ENCODE data around the gene TNS3. TPM values are rescaled to one million over a fixed set of nuclear protein-coding genes. Genes with fewer than 3 reads are reported as not detected.
A peak's percentile ranks its signal among the peaks of the same experiment; 100 is the strongest.

Gene TNS3
- total and polyA plus RNA-seq, 2 of the 13 experiments (the other 11 are each of a cell fraction or from before 2014, with no cell fraction given), result 52.9 to 55.7 TPM

DNA sequence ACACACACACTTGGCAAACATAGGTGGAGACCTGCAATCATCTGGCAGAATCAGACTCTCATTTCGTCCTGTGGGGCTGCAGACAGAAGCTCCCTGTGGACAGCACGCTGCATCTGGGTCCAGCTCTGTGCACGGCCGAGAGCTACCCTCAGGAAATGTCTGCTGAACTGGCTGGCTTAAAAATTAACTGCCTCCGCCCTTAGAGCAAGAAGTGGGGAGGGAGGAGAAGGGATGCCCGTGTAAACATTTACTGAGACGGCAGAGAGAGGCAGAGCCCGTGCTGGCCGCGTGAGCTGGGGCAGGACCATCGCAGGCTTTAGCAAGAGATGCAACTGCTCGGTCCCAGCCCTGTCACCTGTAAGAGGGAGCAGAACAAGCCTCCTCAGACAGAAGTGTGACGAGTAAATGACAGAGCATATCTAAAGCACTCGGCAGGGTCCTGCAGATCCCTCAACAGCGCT lies 81.8 kb downstream of the TNS3 start (continued):
- TF ChIP-seq ZNF558 (CRISPR knock-in tag; IDR thresholded peaks at IDR 0.05; ENCODE audit: borderline replicate concordance) (no peak), KDM4B (CRISPR knock-in tag; IDR thresholded peaks at IDR 0.05) (no peak), CREB1 (IDR thresholded peaks at IDR 0.05) (no peak), CREB1 (CRISPR knock-in tag; IDR thresholded peaks at IDR 0.05) (no peak), ZFY (CRISPR knock-in tag; IDR thresholded peaks at IDR 0.05) (peak; percentile 46; the same call in 1 of the 2 replicates), ZNF572 (CRISPR knock-in tag; IDR thresholded peaks at IDR 0.05) (no peak), HMG20A (CRISPR knock-in tag; IDR thresholded peaks at IDR 0.05; ENCODE audit: borderline replicate concordance) (peak; percentile 73; the same call in 1 of the 2 replicates), ZMYM2 (CRISPR knock-in tag; IDR thresholded peaks at IDR 0.05) (peak; percentile 91)
- TF ChIP-seq, protein P1, sequence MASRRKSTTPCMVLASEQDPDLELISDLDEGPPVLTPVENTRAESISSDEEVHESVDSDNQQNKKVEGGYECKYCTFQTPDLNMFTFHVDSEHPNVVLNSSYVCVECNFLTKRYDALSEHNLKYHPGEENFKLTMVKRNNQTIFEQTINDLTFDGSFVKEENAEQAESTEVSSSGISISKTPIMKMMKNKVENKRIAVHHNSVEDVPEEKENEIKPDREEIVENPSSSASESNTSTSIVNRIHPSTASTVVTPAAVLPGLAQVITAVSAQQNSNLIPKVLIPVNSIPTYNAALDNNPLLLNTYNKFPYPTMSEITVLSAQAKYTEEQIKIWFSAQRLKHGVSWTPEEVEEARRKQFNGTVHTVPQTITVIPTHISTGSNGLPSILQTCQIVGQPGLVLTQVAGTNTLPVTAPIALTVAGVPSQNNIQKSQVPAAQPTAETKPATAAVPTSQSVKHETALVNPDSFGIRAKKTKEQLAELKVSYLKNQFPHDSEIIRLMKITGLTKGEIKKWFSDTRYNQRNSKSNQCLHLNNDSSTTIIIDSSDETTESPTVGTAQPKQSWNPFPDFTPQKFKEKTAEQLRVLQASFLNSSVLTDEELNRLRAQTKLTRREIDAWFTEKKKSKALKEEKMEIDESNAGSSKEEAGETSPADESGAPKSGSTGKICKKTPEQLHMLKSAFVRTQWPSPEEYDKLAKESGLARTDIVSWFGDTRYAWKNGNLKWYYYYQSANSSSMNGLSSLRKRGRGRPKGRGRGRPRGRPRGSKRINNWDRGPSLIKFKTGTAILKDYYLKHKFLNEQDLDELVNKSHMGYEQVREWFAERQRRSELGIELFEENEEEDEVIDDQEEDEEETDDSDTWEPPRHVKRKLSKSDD (CRISPR knock-in tag; IDR thresholded peaks at IDR 0.05; ENCODE audit: low read depth), result no peak
- TF ChIP-seq, protein P2, sequence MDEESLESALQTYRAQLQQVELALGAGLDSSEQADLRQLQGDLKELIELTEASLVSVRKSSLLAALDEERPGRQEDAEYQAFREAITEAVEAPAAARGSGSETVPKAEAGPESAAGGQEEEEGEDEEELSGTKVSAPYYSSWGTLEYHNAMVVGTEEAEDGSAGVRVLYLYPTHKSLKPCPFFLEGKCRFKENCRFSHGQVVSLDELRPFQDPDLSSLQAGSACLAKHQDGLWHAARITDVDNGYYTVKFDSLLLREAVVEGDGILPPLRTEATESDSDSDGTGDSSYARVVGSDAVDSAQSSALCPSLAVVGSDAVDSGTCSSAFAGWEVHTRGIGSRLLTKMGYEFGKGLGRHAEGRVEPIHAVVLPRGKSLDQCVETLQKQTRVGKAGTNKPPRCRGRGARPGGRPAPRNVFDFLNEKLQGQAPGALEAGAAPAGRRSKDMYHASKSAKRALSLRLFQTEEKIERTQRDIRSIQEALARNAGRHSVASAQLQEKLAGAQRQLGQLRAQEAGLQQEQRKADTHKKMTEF (CRISPR knock-in tag; IDR thresholded peaks at IDR 0.05), result peak; percentile 69; the same call in 1 of the 2 replicates
- TF ChIP-seq, protein P3, sequence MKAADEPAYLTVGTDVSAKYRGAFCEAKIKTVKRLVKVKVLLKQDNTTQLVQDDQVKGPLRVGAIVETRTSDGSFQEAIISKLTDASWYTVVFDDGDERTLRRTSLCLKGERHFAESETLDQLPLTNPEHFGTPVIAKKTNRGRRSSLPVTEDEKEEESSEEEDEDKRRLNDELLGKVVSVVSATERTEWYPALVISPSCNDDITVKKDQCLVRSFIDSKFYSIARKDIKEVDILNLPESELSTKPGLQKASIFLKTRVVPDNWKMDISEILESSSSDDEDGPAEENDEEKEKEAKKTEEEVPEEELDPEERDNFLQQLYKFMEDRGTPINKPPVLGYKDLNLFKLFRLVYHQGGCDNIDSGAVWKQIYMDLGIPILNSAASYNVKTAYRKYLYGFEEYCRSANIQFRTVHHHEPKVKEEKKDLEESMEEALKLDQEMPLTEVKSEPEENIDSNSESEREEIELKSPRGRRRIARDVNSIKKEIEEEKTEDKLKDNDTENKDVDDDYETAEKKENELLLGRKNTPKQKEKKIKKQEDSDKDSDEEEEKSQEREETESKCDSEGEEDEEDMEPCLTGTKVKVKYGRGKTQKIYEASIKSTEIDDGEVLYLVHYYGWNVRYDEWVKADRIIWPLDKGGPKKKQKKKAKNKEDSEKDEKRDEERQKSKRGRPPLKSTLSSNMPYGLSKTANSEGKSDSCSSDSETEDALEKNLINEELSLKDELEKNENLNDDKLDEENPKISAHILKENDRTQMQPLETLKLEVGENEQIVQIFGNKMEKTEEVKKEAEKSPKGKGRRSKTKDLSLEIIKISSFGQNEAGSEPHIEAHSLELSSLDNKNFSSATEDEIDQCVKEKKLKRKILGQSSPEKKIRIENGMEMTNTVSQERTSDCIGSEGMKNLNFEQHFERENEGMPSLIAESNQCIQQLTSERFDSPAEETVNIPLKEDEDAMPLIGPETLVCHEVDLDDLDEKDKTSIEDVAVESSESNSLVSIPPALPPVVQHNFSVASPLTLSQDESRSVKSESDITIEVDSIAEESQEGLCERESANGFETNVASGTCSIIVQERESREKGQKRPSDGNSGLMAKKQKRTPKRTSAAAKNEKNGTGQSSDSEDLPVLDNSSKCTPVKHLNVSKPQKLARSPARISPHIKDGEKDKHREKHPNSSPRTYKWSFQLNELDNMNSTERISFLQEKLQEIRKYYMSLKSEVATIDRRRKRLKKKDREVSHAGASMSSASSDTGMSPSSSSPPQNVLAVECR (CRISPR knock-in tag; IDR thresholded peaks at IDR 0.05; ENCODE audit: borderline replicate concordance), result peak; percentile 83; the same call in 1 of the 2 replicates
- TF ChIP-seq, protein P4, sequence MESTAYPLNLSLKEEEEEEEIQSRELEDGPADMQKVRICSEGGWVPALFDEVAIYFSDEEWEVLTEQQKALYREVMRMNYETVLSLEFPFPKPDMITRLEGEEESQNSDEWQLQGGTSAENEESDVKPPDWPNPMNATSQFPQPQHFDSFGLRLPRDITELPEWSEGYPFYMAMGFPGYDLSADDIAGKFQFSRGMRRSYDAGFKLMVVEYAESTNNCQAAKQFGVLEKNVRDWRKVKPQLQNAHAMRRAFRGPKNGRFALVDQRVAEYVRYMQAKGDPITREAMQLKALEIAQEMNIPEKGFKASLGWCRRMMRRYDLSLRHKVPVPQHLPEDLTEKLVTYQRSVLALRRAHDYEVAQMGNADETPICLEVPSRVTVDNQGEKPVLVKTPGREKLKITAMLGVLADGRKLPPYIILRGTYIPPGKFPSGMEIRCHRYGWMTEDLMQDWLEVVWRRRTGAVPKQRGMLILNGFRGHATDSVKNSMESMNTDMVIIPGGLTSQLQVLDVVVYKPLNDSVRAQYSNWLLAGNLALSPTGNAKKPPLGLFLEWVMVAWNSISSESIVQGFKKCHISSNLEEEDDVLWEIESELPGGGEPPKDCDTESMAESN (CRISPR knock-in tag; conservative IDR thresholded peaks at IDR 0.05), result peak; percentile 100
- TF ChIP-seq, protein P5, sequence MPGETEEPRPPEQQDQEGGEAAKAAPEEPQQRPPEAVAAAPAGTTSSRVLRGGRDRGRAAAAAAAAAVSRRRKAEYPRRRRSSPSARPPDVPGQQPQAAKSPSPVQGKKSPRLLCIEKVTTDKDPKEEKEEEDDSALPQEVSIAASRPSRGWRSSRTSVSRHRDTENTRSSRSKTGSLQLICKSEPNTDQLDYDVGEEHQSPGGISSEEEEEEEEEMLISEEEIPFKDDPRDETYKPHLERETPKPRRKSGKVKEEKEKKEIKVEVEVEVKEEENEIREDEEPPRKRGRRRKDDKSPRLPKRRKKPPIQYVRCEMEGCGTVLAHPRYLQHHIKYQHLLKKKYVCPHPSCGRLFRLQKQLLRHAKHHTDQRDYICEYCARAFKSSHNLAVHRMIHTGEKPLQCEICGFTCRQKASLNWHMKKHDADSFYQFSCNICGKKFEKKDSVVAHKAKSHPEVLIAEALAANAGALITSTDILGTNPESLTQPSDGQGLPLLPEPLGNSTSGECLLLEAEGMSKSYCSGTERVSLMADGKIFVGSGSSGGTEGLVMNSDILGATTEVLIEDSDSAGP (CRISPR knock-in tag; IDR thresholded peaks at IDR 0.05; ENCODE audit: borderline replicate concordance), result peak; percentile 62
- TF ChIP-seq, protein P6, sequence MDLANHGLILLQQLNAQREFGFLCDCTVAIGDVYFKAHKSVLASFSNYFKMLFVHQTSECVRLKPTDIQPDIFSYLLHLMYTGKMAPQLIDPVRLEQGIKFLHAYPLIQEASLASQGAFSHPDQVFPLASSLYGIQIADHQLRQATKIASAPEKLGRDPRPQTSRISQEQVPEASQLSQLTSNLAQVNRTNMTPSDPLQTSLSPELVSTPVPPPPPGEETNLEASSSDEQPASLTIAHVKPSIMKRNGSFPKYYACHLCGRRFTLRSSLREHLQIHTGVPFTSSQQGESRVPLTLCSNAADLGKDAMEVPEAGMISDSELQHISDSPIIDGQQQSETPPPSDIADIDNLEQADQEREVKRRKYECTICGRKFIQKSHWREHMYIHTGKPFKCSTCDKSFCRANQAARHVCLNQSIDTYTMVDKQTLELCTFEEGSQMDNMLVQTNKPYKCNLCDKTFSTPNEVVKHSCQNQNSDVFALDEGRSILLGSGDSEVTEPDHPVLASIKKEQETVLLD (CRISPR knock-in tag; IDR thresholded peaks at IDR 0.05; ENCODE audit: low read depth), result no peak

Measured in HepG2 (cell line).